Endothelial cell (in vitro differentiated cells): ENCODE measurements around the gene PLXNA2. TPM values are rescaled to one million over a fixed set of nuclear protein-coding genes. Genes with fewer than 3 reads are reported as not detected.

Source experiments
- DNase-seq: peaks from one replicate; pipeline ENCODE4 v3.0.0; 2021; ENCODE audit warnings: low spot score
- H3K27ac Mint-ChIP-seq: one replicate; pipeline ENCODE4 v1.8.0; 2021; ENCODE audit warnings: mixed read lengths, inconsistent platforms; ENCODE audit not compliant: unreplicated experiment
- H3K27me3 Mint-ChIP-seq: one replicate; pipeline ENCODE4 v1.8.0; 2021; ENCODE audit warnings: mild to moderate bottlenecking, moderate library complexity, mixed read lengths, inconsistent platforms; ENCODE audit not compliant: unreplicated experiment
- H3K36me3 Mint-ChIP-seq: one replicate; pipeline ENCODE4 v1.8.0; 2021; ENCODE audit warnings: mild to moderate bottlenecking, low read depth, mixed read lengths, inconsistent platforms; ENCODE audit not compliant: unreplicated experiment
- H3K4me1 Mint-ChIP-seq: one replicate; pipeline ENCODE4 v1.8.0; 2021; ENCODE audit warnings: mild to moderate bottlenecking, mixed read lengths, inconsistent platforms; ENCODE audit not compliant: unreplicated experiment
- H3K4me3 Mint-ChIP-seq: one replicate; pipeline ENCODE4 v1.8.0; 2021; ENCODE audit warnings: mild to moderate bottlenecking, mixed read lengths, inconsistent platforms; ENCODE audit not compliant: unreplicated experiment
- H3K9me3 Mint-ChIP-seq: one replicate; pipeline ENCODE4 v1.8.0; 2021; ENCODE audit warnings: mixed read lengths, inconsistent platforms; ENCODE audit not compliant: unreplicated experiment
- CTCF ChIP-seq: fragments of 200-600 bp; sonication (generic); IDR thresholded peaks from one replicate; pipeline ENCODE4 v1.5.0; 2021; ENCODE audit warnings: antibody characterized with exemption; ENCODE audit not compliant: unreplicated experiment
- total RNA-seq: library from RNA; stranded (reverse); fragmentation: NEBNext Ultra II Directional; extraction: Animal tissue kit (Norgen Biotek cat#: 25700); gene quantifications from one replicate; pipeline ENCODE4 v1.2.1, GENCODE V29; 2021; ENCODE audit not compliant: unreplicated experiment

Gene PLXNA2
- total RNA-seq, 1 donor from 2014 or later, result 25.6 TPM

- no peak for TF ChIP-seq CTCF
- DNase-seq, result no peak
- Mint-ChIP-seq H3K36me3 (peaks cover 15% of the 10 kb centered on the region), H3K9me3 (no peaks in the 10 kb centered on the region), H3K27me3 (no peaks in the 10 kb centered on the region), H3K4me1 (peaks cover 9% of the 10 kb centered on the region), H3K27ac (no peak overlapping the region), H3K4me3 (no peak overlapping the region)
These were observed 59.1 kb downstream of the PLXNA2 start for GRCh38 chr1:208184966-208185654.

- H3K36me3 Mint-ChIP-seq, result peaks cover 10% of the 10 kb centered on the region
- H3K27ac Mint-ChIP-seq, result no peak overlapping the region
- H3K4me1 Mint-ChIP-seq, result peaks cover 9% of the 10 kb centered on the region
- H3K27me3 Mint-ChIP-seq, result no peaks in the 10 kb centered on the region
- no peak for DNase-seq
- no peak overlapping the region for H3K4me3 Mint-ChIP-seq
- no peaks in the 10 kb centered on the region for H3K9me3 Mint-ChIP-seq
- no peak for TF ChIP-seq CTCF
These were observed 59.9 kb downstream of the PLXNA2 start for GRCh38 chr1:208183977-208184911.

- Mint-ChIP-seq H3K4me1 (peaks cover 9% of the 10 kb centered on the region), H3K4me3 (no peak overlapping the region), H3K27ac (no peak overlapping the region), H3K9me3 (no peaks in the 10 kb centered on the region), H3K27me3 (peaks cover 3% of the 10 kb centered on the region), H3K36me3 (peaks cover 4% of the 10 kb centered on the region)
- TF ChIP-seq CTCF, result no peak
- no peak for DNase-seq
These were observed 61.1 kb downstream of the PLXNA2 start for GRCh38 chr1:208182880-208183645.

- H3K36me3 Mint-ChIP-seq, result peaks cover 3% of the 10 kb centered on the region
- DNase-seq, result no peak
- H3K27me3 Mint-ChIP-seq, result peaks cover 8% of the 10 kb centered on the region
- TF ChIP-seq CTCF, result no peak
- no peak overlapping the region for H3K27ac Mint-ChIP-seq
- H3K4me1 Mint-ChIP-seq, result peaks cover 9% of the 10 kb centered on the region
- H3K4me3 Mint-ChIP-seq, result no peak overlapping the region
- H3K9me3 Mint-ChIP-seq, result no peaks in the 10 kb centered on the region
These were observed 62.8 kb downstream of the PLXNA2 start for GRCh38 chr1:208181364-208181763.
